H1 (cell line): ENCODE results near the gene GLP1R. TPM values are rescaled to one million over a fixed set of nuclear protein-coding genes. Genes with fewer than 3 reads are reported as not detected.

Source experiments
- CTCF ChIA-PET: fragments of 300-600 bp; sonication (Branson Sonifier 250); formaldehyde crosslinking; loops from one replicate; lab custom pipeline; 2021; ENCODE audit not compliant: partially characterized antibody; lab: Charles Lee
- POLR2A ChIA-PET: fragments of 300-600 bp; sonication (Branson Sonifier 250); formaldehyde crosslinking; loops from one replicate; lab custom pipeline; 2021; ENCODE audit warnings: inconsistent platforms; ENCODE audit not compliant: partially characterized antibody; lab: Charles Lee
- DNase-seq, 2 experiments: peaks; one replicate each; pipeline versions ENCODE4 v3.0.0 to v3.0.0-alpha.2; 2010 to 2022; ENCODE audit warnings: low spot score in 2 of 2, low read depth in 1 of 2, mixed read lengths in 1 of 2
- FAIRE-seq: peaks from 2 replicates; lab custom pipeline; 2011; peaks lifted over from hg19 to GRCh38; lab: Jason Lieb, UNC
- H2AFZ ChIP-seq: 2 replicates; pipeline ENCODE4 v1.8.1; 2012; ENCODE audit warnings: low read length, inconsistent platforms
- H2AK5ac ChIP-seq: 2 replicates; pipeline ENCODE4 v1.6.1; 2013; ENCODE audit warnings: low read depth, low read length
- H2BK120ac ChIP-seq: replicated peaks from 2 replicates; pipeline ENCODE3; 2013; ENCODE audit warnings: low read depth, low read length, inconsistent platforms
- H2BK12ac ChIP-seq: 2 replicates; pipeline ENCODE4 v1.6.1; 2013; ENCODE audit warnings: low read depth, low read length
- H2BK15ac ChIP-seq: 2 replicates; pipeline ENCODE4 v1.6.1; 2013; ENCODE audit warnings: low read length
- H2BK20ac ChIP-seq: 2 replicates; pipeline ENCODE4 v1.6.1; 2013; ENCODE audit warnings: low read length
- H2BK5ac ChIP-seq: 2 replicates; pipeline ENCODE4 v1.6.1; 2013; ENCODE audit warnings: low read depth, low read length
- H3K14ac ChIP-seq: 2 replicates; pipeline ENCODE4 v1.6.1; 2013; ENCODE audit warnings: inconsistent platforms; ENCODE audit not compliant: insufficient read length
- H3K18ac ChIP-seq: 2 replicates; pipeline ENCODE4 v1.6.1; 2013; ENCODE audit warnings: low read length; ENCODE audit errors: extremely low read depth
- H3K23ac ChIP-seq: 2 replicates; pipeline ENCODE4 v1.6.1; 2013; ENCODE audit warnings: inconsistent platforms; ENCODE audit not compliant: insufficient read length
- H3K23me2 ChIP-seq: 2 replicates; pipeline ENCODE4 v1.6.1; 2013; ENCODE audit warnings: low read depth, low read length
- H3K27ac ChIP-seq: 2 replicates; pipeline ENCODE4 v1.6.1; 2011; ENCODE audit warnings: low read depth, low read length, inconsistent platforms
- H3K27me3 ChIP-seq, 4 experiments: replicated peaks in 1 of 4; 1 replicate in 1 of 4; 2 replicates in 3 of 4; pipeline versions ENCODE4 v1.6.1 to v1.8.1; 2011 to 2013; ENCODE audit warnings: low read length in 3 of 4, mild to moderate bottlenecking in 3 of 4, inconsistent platforms in 2 of 4, mixed read lengths in 2 of 4, moderate library complexity in 1 of 4; ENCODE audit not compliant: control insufficient read depth in 3 of 4, insufficient read depth in 3 of 4; ENCODE audit errors: extremely low read depth in 1 of 4
- H3K36me3 ChIP-seq, 4 experiments: 2 replicates each; pipeline versions ENCODE4 v1.6.1 to v1.8.1; 2011 to 2013; ENCODE audit warnings: mild to moderate bottlenecking in 4 of 4, low read length in 3 of 4, moderate library complexity in 2 of 4, control low read depth in 1 of 4, inconsistent platforms in 1 of 4; ENCODE audit not compliant: insufficient read depth in 4 of 4, control insufficient read depth in 2 of 4
- H3K4ac ChIP-seq: replicated peaks from 2 replicates; pipeline ENCODE3; 2013; ENCODE audit warnings: low read length, low read depth, mixed read lengths, inconsistent platforms; ENCODE audit not compliant: insufficient read length
- H3K4me1 ChIP-seq, 4 experiments: replicated peaks in 1 of 4; 1 replicate in 1 of 4; 2 replicates in 3 of 4; pipeline versions ENCODE4 v1.6.1 to v1.8.1; 2011 to 2013; ENCODE audit warnings: low read length in 3 of 4, inconsistent platforms in 2 of 4, mixed read lengths in 1 of 4; ENCODE audit not compliant: insufficient read depth in 4 of 4, control insufficient read depth in 3 of 4
- H3K4me2 ChIP-seq, 2 experiments: 2 replicates each; pipeline versions ENCODE4 v1.6.1 to v1.8.1; 2011 to 2013; ENCODE audit warnings: low read depth in 2 of 2, low read length in 2 of 2, control low read depth in 1 of 2, inconsistent platforms in 1 of 2, mild to moderate bottlenecking in 1 of 2; ENCODE audit not compliant: insufficient read depth in 1 of 2
- H3K4me3 ChIP-seq, 4 experiments: fragments of 200-600, 300-600 bp in 1 of 4; sonication (generic), shearing (Covaris generic), sonication (Bioruptor Twin) in 1 of 4; 2 replicates each; pipeline versions ENCODE4 v1.5.1 to v1.8.1; 2011 to 2016; ENCODE audit warnings: low read length in 4 of 4, low read depth in 3 of 4, control low read depth in 2 of 4, inconsistent platforms in 2 of 4, mild to moderate bottlenecking in 2 of 4, mixed read lengths in 1 of 4, moderate library complexity in 1 of 4; ENCODE audit not compliant: insufficient read depth in 2 of 4; ENCODE audit errors: extremely low read depth in 1 of 4
- H3K56ac ChIP-seq: replicated peaks from 2 replicates; pipeline ENCODE3; 2013; ENCODE audit warnings: low read depth, mild to moderate bottlenecking, mixed read lengths, low read length, inconsistent platforms; ENCODE audit not compliant: insufficient read length
- H3K79me1 ChIP-seq: 2 replicates; pipeline ENCODE4 v1.6.1; 2013; ENCODE audit warnings: low read depth, low read length, control low read depth
- H3K79me2 ChIP-seq, 2 experiments: 2 replicates each; pipeline versions ENCODE4 v1.6.1 to v1.8.1; 2012 to 2013; ENCODE audit warnings: low read length in 2 of 2, mild to moderate bottlenecking in 2 of 2, inconsistent platforms in 1 of 2; ENCODE audit not compliant: insufficient read depth in 2 of 2, control insufficient read depth in 1 of 2
- H3K9ac ChIP-seq, 4 experiments: replicated peaks in 1 of 4; 1 replicate in 1 of 4; 2 replicates in 3 of 4; pipeline versions ENCODE4 v1.6.1 to v1.8.1; 2011 to 2013; ENCODE audit warnings: low read depth in 3 of 4, low read length in 3 of 4, control low read depth in 2 of 4, mild to moderate bottlenecking in 2 of 4, moderate library complexity in 2 of 4, inconsistent platforms in 1 of 4; ENCODE audit errors: extremely low read depth in 1 of 4
- H3K9me3 ChIP-seq, 2 experiments: 2 replicates each; pipeline versions ENCODE4 v1.6.1 to v1.8.1; 2012 to 2013; ENCODE audit warnings: mild to moderate bottlenecking in 2 of 2, moderate library complexity in 2 of 2, control low read depth in 1 of 2, inconsistent platforms in 1 of 2, low read depth in 1 of 2, low read length in 1 of 2, mixed read lengths in 1 of 2; ENCODE audit not compliant: insufficient read depth in 2 of 2
- H4K20me1 ChIP-seq, 2 experiments: replicated peaks in 1 of 2; 2 replicates each; pipeline versions ENCODE3 to v1.8.1; 2011 to 2013; ENCODE audit warnings: inconsistent platforms in 2 of 2, low read length in 2 of 2, mild to moderate bottlenecking in 1 of 2; ENCODE audit not compliant: insufficient read depth in 2 of 2, control insufficient read depth in 1 of 2
- H4K5ac ChIP-seq: 2 replicates; pipeline ENCODE4 v1.6.1; 2013; ENCODE audit warnings: low read length, low read depth, mixed read lengths, inconsistent platforms; ENCODE audit not compliant: insufficient read length
- H4K8ac ChIP-seq: 2 replicates; pipeline ENCODE4 v1.8.0; 2013; ENCODE audit warnings: mild to moderate bottlenecking, moderate library complexity, low read length, inconsistent platforms; ENCODE audit not compliant: insufficient read depth; ENCODE audit errors: extremely low read depth
- H4K91ac ChIP-seq: replicated peaks from 2 replicates; pipeline ENCODE3; 2013; ENCODE audit warnings: low read length, mixed read lengths, inconsistent platforms; ENCODE audit not compliant: insufficient read length
- EZH2 ChIP-seq: fragments of 200-600 bp; sonication (generic); IDR thresholded peaks from 2 replicates; pipeline ENCODE4 v1.7.1; 2012; ENCODE audit warnings: low read depth, mild to moderate bottlenecking, moderate library complexity, low read length, inconsistent platforms; ENCODE audit not compliant: severe bottlenecking
- FOSL1 ChIP-seq: IDR thresholded peaks from 2 replicates; pipeline ENCODE4 v1.6.1; 2011; ENCODE audit warnings: mild to moderate bottlenecking, low read depth, low read length, moderate library complexity; ENCODE audit not compliant: insufficient read depth
- GTF2F1 ChIP-seq: IDR thresholded peaks from 2 replicates; pipeline ENCODE4 v1.6.1; 2012; ENCODE audit warnings: low read depth, low read length, improper control_type of control experiment, borderline replicate concordance
- KDM4A ChIP-seq: IDR thresholded peaks from one replicate; pipeline ENCODE4 v1.7.1; 2012; ENCODE audit warnings: low read depth, mild to moderate bottlenecking, moderate library complexity, low read length, inconsistent platforms; ENCODE audit not compliant: severe bottlenecking
- NANOG ChIP-seq: IDR thresholded peaks from 2 replicates; pipeline ENCODE4 v1.6.1; 2011; ENCODE audit warnings: low read length, low read depth, mild to moderate bottlenecking, inconsistent platforms; ENCODE audit not compliant: insufficient read depth, poor library complexity, severe bottlenecking
- POLR2A ChIP-seq, 2 experiments: IDR thresholded peaks; 1 replicate in 1 of 2; 2 replicates in 1 of 2; pipeline ENCODE4 v1.6.1; 2011; ENCODE audit warnings: low read depth in 2 of 2, low read length in 2 of 2, mild to moderate bottlenecking in 2 of 2; ENCODE audit errors: control extremely low read depth in 1 of 2
- RFX5 ChIP-seq: IDR thresholded peaks from 2 replicates; pipeline ENCODE4 v1.6.1; 2011; ENCODE audit warnings: low read depth, low read length, improper control_type of control experiment, borderline replicate concordance
- RNF2 ChIP-seq: fragments of 200-900, 300-1000 bp; sonication (generic); IDR thresholded peaks from 2 replicates; pipeline ENCODE4 v1.7.1; 2016; ENCODE audit warnings: borderline replicate concordance, low read depth, mild to moderate bottlenecking, antibody characterized with exemption, low read length; ENCODE audit not compliant: poor library complexity, severe bottlenecking; ENCODE audit errors: missing control alignments
- SAP30 ChIP-seq: fragments of 300-600 bp; sonication (generic); IDR thresholded peaks from 2 replicates; pipeline ENCODE4 v1.7.1; 2012; ENCODE audit warnings: low read length, moderate library complexity, mild to moderate bottlenecking, inconsistent platforms; ENCODE audit not compliant: insufficient read depth, insufficient replicate concordance
- SIRT6 ChIP-seq: IDR thresholded peaks from one replicate; pipeline ENCODE4 v1.7.1; 2012; ENCODE audit warnings: low read length, inconsistent platforms
- SP2 ChIP-seq: IDR thresholded peaks from 2 replicates; pipeline ENCODE4 v1.6.1; 2012; ENCODE audit warnings: mild to moderate bottlenecking, low read length, inconsistent platforms
- TAF1 ChIP-seq: IDR thresholded peaks from 2 replicates; pipeline ENCODE4 v1.6.1; 2011; ENCODE audit warnings: mild to moderate bottlenecking, low read depth, low read length
- TEAD4 ChIP-seq: IDR thresholded peaks from 2 replicates; pipeline ENCODE4 v1.6.1; 2012; ENCODE audit warnings: low read depth, low read length, inconsistent platforms, mixed read lengths
- YY1 ChIP-seq: IDR thresholded peaks from 2 replicates; pipeline ENCODE4 v1.6.1; 2011; ENCODE audit warnings: low read depth, mild to moderate bottlenecking, low read length
- ZNF274 ChIP-seq: IDR thresholded peaks from 2 replicates; pipeline ENCODE4 v1.7.0; 2012; ENCODE audit warnings: low read length, borderline replicate concordance; ENCODE audit errors: extremely low read depth
- WGBS, 2 experiments: shearing (Covaris generic) in 1 of 2; methylation state at CpG; one replicate each; pipeline versions ENCODE4 v1.1.6 to v1.1.7; 2013 to 2015; ENCODE audit warnings: low lambda C conversion rate in 2 of 2, mixed read lengths in 2 of 2, inconsistent platforms in 1 of 2, low coverage in 1 of 2, missing lambda C conversion rate in 1 of 2; ENCODE audit not compliant: insufficient replicate concordance in 2 of 2, insufficient coverage in 1 of 2, insufficient read length in 1 of 2; ENCODE audit errors: extremely low coverage in 1 of 2, missing lambda C conversion rate in 1 of 2; 5-methylcytosine and 5-hydroxymethylcytosine counted together
- polyA plus RNA-seq, 7 experiments: library from polyadenylated mRNA; depleted of rRNA in 3 of 7; stranded (reverse) in 5 of 7; unstranded in 2 of 7; fragments of >200 nt in 5 of 7; fragments of 200-250 nt in 2 of 7; gene quantifications; 1 replicate in 5 of 7; 2 replicates in 1 of 7; 4 replicates in 1 of 7; pipeline versions ENCODE4 v1.2.1 to v1.2.3, GENCODE V29; 2011 to 2013; ENCODE audit warnings: missing spikeins in 2 of 7, mixed read lengths in 2 of 7
- total RNA-seq: library from RNA; stranded (reverse); fragmentation: NEBNext Ultra II Directional; extraction: Animal tissue kit (Norgen Biotek cat#: 25700); gene quantifications from 2 replicates; pipeline ENCODE4 v1.2.1, GENCODE V29; 2021

Gene GLP1R
- total and polyA plus RNA-seq, 2 of the 8 experiments (the other 6 are each of a cell fraction or from before 2014, with no cell fraction given) = 2.6 to 2.7 TPM

GRCh38 chr6:39087197-39087596 is 38.6 kb downstream of the GLP1R start:
- Histone ChIP-seq H3K4me2 (no peak overlapping the region), H3K27me3 (no peaks in the 10 kb centered on the region), H2BK12ac (no peak overlapping the region), H3K27ac (no peak overlapping the region), H2BK5ac (no peak overlapping the region), H3K4me1 (peaks cover 10 to 33% (median 15%) of the 10 kb centered on the region in 4 experiments), H3K9me3 (no peaks in the 10 kb centered on the region), H3K9ac (no peak overlapping the region), H3K36me3 (no peaks in the 10 kb centered on the region), H3K79me1 (no peaks in the 10 kb centered on the region), H3K79me2 (no peaks in the 10 kb centered on the region), H3K56ac (no peak overlapping the region), H2AK5ac (no peak overlapping the region), H4K20me1 (no peaks in the 10 kb centered on the region), H2AFZ (no peak overlapping the region), H3K4me3 (no peak overlapping the region), H3K14ac (no peak overlapping the region), H2BK15ac (no peak overlapping the region), H3K23me2 (no peaks in the 10 kb centered on the region; the same call in 1 of the 2 replicates), H4K91ac (no peak overlapping the region), H3K4ac (no peak overlapping the region), H2BK120ac (no peak overlapping the region), H3K18ac (no peak overlapping the region), H4K5ac (no peak overlapping the region), H3K23ac (no peak overlapping the region), H2BK20ac (no peak overlapping the region), H4K8ac (no peak overlapping the region)
- DNase-seq (no peak), FAIRE-seq (no peak)
- 80% methylated on average over 7 of the region's 7 CpGs; no CpG with 5 or more reads in 1 of the 2 experiments for WGBS, 2 experiments
- ChIA-PET CTCF (interaction anchor here (0.7 to 12.5 kb wide), 22 partner anchors 10 to 241 kb away, joined by 3 to 153 read pairs (median 4); no protein-coding TSS in a partner anchor), POLR2A (no interaction called here)
- no peak for TF ChIP-seq RNF2
- no peak for TF ChIP-seq SP2
- TF ChIP-seq NANOG = no peak
- no peak for TF ChIP-seq SIRT6
- no peak for TF ChIP-seq FOSL1
- TF ChIP-seq GTF2F1 = no peak
- TF ChIP-seq EZH2 = no peak
- no peak for TF ChIP-seq ZNF274
- no peak for TF ChIP-seq POLR2A (IDR thresholded peaks at IDR 0.05; ENCODE audit: control extremely low read depth in 1 of 2, low read depth in 2 of 2, low read length in 2 of 2)
- no peak for TF ChIP-seq RFX5
- TF ChIP-seq TEAD4 = no peak
- TF ChIP-seq YY1 = no peak
- no peak for TF ChIP-seq TAF1
- no peak for TF ChIP-seq SAP30
- no peak for TF ChIP-seq KDM4A
